ENCODE results near the gene LUZP2.

GRCh38 chr11:24754406-24754805, 257.6 kb downstream of the LUZP2 start:
- TF ChIP-seq, protein P1, sequence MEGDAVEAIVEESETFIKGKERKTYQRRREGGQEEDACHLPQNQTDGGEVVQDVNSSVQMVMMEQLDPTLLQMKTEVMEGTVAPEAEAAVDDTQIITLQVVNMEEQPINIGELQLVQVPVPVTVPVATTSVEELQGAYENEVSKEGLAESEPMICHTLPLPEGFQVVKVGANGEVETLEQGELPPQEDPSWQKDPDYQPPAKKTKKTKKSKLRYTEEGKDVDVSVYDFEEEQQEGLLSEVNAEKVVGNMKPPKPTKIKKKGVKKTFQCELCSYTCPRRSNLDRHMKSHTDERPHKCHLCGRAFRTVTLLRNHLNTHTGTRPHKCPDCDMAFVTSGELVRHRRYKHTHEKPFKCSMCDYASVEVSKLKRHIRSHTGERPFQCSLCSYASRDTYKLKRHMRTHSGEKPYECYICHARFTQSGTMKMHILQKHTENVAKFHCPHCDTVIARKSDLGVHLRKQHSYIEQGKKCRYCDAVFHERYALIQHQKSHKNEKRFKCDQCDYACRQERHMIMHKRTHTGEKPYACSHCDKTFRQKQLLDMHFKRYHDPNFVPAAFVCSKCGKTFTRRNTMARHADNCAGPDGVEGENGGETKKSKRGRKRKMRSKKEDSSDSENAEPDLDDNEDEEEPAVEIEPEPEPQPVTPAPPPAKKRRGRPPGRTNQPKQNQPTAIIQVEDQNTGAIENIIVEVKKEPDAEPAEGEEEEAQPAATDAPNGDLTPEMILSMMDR (IDR thresholded peaks at IDR 0.05; ENCODE audit: insufficient read depth, low read length, poor library complexity, severe bottlenecking) = no peak
- TF ChIP-seq EZH2phosphoT487 (conservative IDR thresholded peaks at IDR 0.05; ENCODE audit: low read length) = no peak
